H9 (cell line): ENCODE results near the gene FRYL. TPM values are rescaled to one million over a fixed set of nuclear protein-coding genes. Genes with fewer than 3 reads are reported as not detected.

Experiments
- DNase-seq: peaks from one replicate; pipeline ENCODE4 v3.0.0-alpha.2; 2017
- H2AFZ ChIP-seq: one replicate; pipeline ENCODE4 v1.6.1; 2013; ENCODE audit warnings: mild to moderate bottlenecking, low read length, control low read depth, moderate library complexity
- H2AK5ac ChIP-seq: 2 replicates; pipeline ENCODE4 v1.6.1; 2013; ENCODE audit warnings: low read length, control low read depth, mixed read lengths; ENCODE audit not compliant: insufficient read length
- H2BK120ac ChIP-seq: one replicate; pipeline ENCODE4 v1.6.1; 2013; ENCODE audit warnings: low read depth, mild to moderate bottlenecking, low read length, control low read depth, inconsistent platforms; ENCODE audit not compliant: poor library complexity, severe bottlenecking
- H2BK12ac ChIP-seq: 2 replicates; pipeline ENCODE4 v1.6.1; 2013; ENCODE audit warnings: low read length, control low read depth, mixed read lengths, low read depth; ENCODE audit not compliant: insufficient read length
- H2BK15ac ChIP-seq: 2 replicates; pipeline ENCODE4 v1.6.1; 2013; ENCODE audit warnings: low read depth, low read length, control low read depth
- H2BK20ac ChIP-seq: one replicate; pipeline ENCODE4 v1.6.1; 2013; ENCODE audit warnings: low read depth, mild to moderate bottlenecking, low read length, control low read depth, inconsistent platforms; ENCODE audit not compliant: poor library complexity, severe bottlenecking
- H2BK5ac ChIP-seq: 2 replicates; pipeline ENCODE4 v1.6.1; 2013; ENCODE audit warnings: low read length, control low read depth, mixed read lengths; ENCODE audit not compliant: insufficient read length
- H3K14ac ChIP-seq: 2 replicates; pipeline ENCODE4 v1.6.1; 2013; ENCODE audit warnings: low read length, control low read depth; ENCODE audit not compliant: insufficient read depth
- H3K18ac ChIP-seq: 2 replicates; pipeline ENCODE4 v1.6.1; 2013; ENCODE audit warnings: low read depth, mild to moderate bottlenecking, mixed read lengths, low read length, control low read depth; ENCODE audit not compliant: insufficient read length
- H3K23ac ChIP-seq: 2 replicates; pipeline ENCODE4 v1.6.1; 2013; ENCODE audit warnings: low read length, control low read depth, mixed read lengths, low read depth; ENCODE audit not compliant: insufficient read length
- H3K23me2 ChIP-seq: 2 replicates; pipeline ENCODE4 v1.6.1; 2013; ENCODE audit warnings: low read depth, mild to moderate bottlenecking, mixed read lengths, low read length, control low read depth; ENCODE audit not compliant: insufficient read length, poor library complexity, severe bottlenecking
- H3K27ac ChIP-seq: 2 replicates; pipeline ENCODE4 v1.5.1; 2013; ENCODE audit warnings: low read length, control low read depth, mixed read lengths, low read depth; ENCODE audit not compliant: insufficient read length
- H3K27me3 ChIP-seq: 2 replicates; pipeline ENCODE4 v1.6.1; 2013; ENCODE audit warnings: low read length, control low read depth, inconsistent platforms; ENCODE audit not compliant: insufficient read depth
- H3K4ac ChIP-seq: 2 replicates; pipeline ENCODE4 v1.6.1; 2013; ENCODE audit warnings: low read depth, mild to moderate bottlenecking, control low read depth, inconsistent platforms, low read length, moderate library complexity
- H3K4me1 ChIP-seq: 2 replicates; pipeline ENCODE4 v1.6.1; 2013; ENCODE audit warnings: low read length, control low read depth, inconsistent platforms; ENCODE audit not compliant: insufficient read depth
- H3K4me2 ChIP-seq: 2 replicates; pipeline ENCODE4 v1.6.1; 2013; ENCODE audit warnings: low read length, control low read depth, mixed read lengths; ENCODE audit not compliant: insufficient read length, insufficient read depth
- H3K56ac ChIP-seq: 2 replicates; pipeline ENCODE4 v1.6.1; 2013; ENCODE audit warnings: low read depth, mild to moderate bottlenecking, mixed read lengths, low read length, control low read depth; ENCODE audit not compliant: insufficient read length
- H3K79me1 ChIP-seq: 2 replicates; pipeline ENCODE4 v1.6.1; 2013; ENCODE audit warnings: low read depth, mild to moderate bottlenecking, moderate library complexity, low read length, control low read depth, inconsistent platforms; ENCODE audit not compliant: insufficient read depth, poor library complexity, severe bottlenecking
- H3K79me2 ChIP-seq: 2 replicates; pipeline ENCODE4 v1.6.1; 2013; ENCODE audit warnings: low read length, control low read depth, inconsistent platforms; ENCODE audit not compliant: insufficient read depth
- H3K9ac ChIP-seq: 2 replicates; pipeline ENCODE4 v1.6.1; 2013; ENCODE audit warnings: low read length, control low read depth, mixed read lengths; ENCODE audit not compliant: insufficient read length; ENCODE audit errors: extremely low read depth
- H3K9me3 ChIP-seq: one replicate; pipeline ENCODE4 v1.6.1; 2013; ENCODE audit warnings: low read depth, low read length, inconsistent platforms; ENCODE audit not compliant: control insufficient read depth
- H3T11ph ChIP-seq: one replicate; pipeline ENCODE4 v1.6.1; 2013; ENCODE audit warnings: mild to moderate bottlenecking, low read length, control low read depth, inconsistent platforms
- H4K20me1 ChIP-seq: one replicate; pipeline ENCODE4 v1.6.1; 2013; ENCODE audit not compliant: control insufficient read depth, insufficient read length, insufficient read depth
- H4K5ac ChIP-seq: 2 replicates; pipeline ENCODE4 v1.6.1; 2013; ENCODE audit warnings: low read depth, mild to moderate bottlenecking, mixed read lengths, low read length, control low read depth; ENCODE audit not compliant: insufficient read length
- H4K8ac ChIP-seq: replicated peaks from 2 replicates; pipeline ENCODE4 v1.6.1; 2013; ENCODE audit warnings: low read length, control low read depth, mixed read lengths, low read depth; ENCODE audit not compliant: insufficient read length
- H4K91ac ChIP-seq: 2 replicates; pipeline ENCODE4 v1.6.1; 2013; ENCODE audit warnings: low read depth, mild to moderate bottlenecking, moderate library complexity, mixed read lengths, low read length, control low read depth; ENCODE audit not compliant: insufficient read length
- H3K27ac Mint-ChIP-seq, 3 experiments: 2 replicates in 2 of 3; 3 replicates in 1 of 3; pipeline ENCODE4 v1.8.0; 2020 to 2021; ENCODE audit warnings: mixed read lengths in 3 of 3, mild to moderate bottlenecking in 1 of 3, moderate library complexity in 1 of 3
- H3K27me3 Mint-ChIP-seq: 2 replicates; pipeline ENCODE4 v1.8.0; 2021; ENCODE audit warnings: low read depth, mild to moderate bottlenecking, moderate library complexity, mixed read lengths
- H3K36me3 Mint-ChIP-seq, 3 experiments: 2 replicates in 2 of 3; 3 replicates in 1 of 3; pipeline ENCODE4 v1.8.0; 2020 to 2021; ENCODE audit warnings: low read depth in 3 of 3, mixed read lengths in 3 of 3; ENCODE audit not compliant: insufficient read depth in 1 of 3
- H3K4me1 Mint-ChIP-seq, 2 experiments: 2 replicates each; pipeline ENCODE4 v1.8.0; 2020; ENCODE audit warnings: mixed read lengths in 2 of 2
- H3K4me3 Mint-ChIP-seq, 2 experiments: 2 replicates in 1 of 2; 3 replicates in 1 of 2; pipeline ENCODE4 v1.8.0; 2020 to 2021; ENCODE audit warnings: mild to moderate bottlenecking in 2 of 2, mixed read lengths in 2 of 2, moderate library complexity in 1 of 2
- H3K9me3 Mint-ChIP-seq, 2 experiments: 2 replicates in 1 of 2; 3 replicates in 1 of 2; pipeline ENCODE4 v1.8.0; 2020; ENCODE audit warnings: mild to moderate bottlenecking in 2 of 2, mixed read lengths in 2 of 2, moderate library complexity in 1 of 2
- WGBS: extraction: QIAGEN DNeasy Blood & Tissue Kit; methylation state at CpG from one replicate; pipeline ENCODE4 v1.1.7; 2013; ENCODE audit warnings: missing lambda C conversion rate, low lambda C conversion rate, mixed read lengths; ENCODE audit not compliant: insufficient read length; ENCODE audit errors: extremely low coverage; 5-methylcytosine and 5-hydroxymethylcytosine counted together
- total RNA-seq: library from RNA; stranded (reverse); gene quantifications from 2 replicates; pipeline ENCODE4 v1.2.1, GENCODE V29; 2021
- TF ChIP-seq, protein P1 (sequence below): fragments of 200-600 bp; sonication (generic); conservative IDR thresholded peaks from 3 replicates; pipeline ENCODE4 v1.8.0; 2021; ENCODE audit warnings: antibody characterized with exemption, mild to moderate bottlenecking

The FRYL gene
- total RNA-seq, 1 experiment from 2014 or later: 31.5 TPM

DNA sequence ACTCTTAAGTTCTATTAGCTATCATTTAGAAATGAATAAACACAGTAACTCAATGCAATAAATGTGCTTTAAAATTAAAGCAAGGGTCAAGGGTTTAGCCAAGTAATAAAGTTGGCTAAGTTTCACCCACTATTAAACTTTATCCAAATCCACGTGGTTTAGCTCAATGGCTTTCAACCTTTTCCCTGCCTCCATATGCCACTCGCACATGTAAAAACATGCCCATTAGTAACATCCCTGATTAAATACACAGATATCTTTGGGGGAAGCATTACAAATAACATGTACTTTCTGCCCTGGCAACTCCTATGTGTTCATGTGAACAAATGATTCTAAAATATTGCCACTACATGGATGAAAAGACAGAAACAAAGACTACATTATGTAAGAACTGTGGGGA is 159.2 kb downstream of the FRYL start:
- H2BK120ac ChIP-seq: no peak overlapping the region
- Mint-ChIP-seq H3K36me3 (peaks cover 4 to 14% (median 4%) of the 10 kb centered on the region in 3 experiments; a peak in 6 of 7 replicates), H3K9me3 (no peaks in the 10 kb centered on the region), H3K27ac (peak overlapping the region in 1 of 3 experiments; percentile 31; a peak in 2 of 7 replicates), H3K27me3 (no peaks in the 10 kb centered on the region), H3K4me3 (no peak overlapping the region), H3K4me1 (peaks cover 4 to 8% of the 10 kb centered on the region in 2 experiments)
- no peak overlapping the region for H3K9ac ChIP-seq
- H3K18ac ChIP-seq: no peak overlapping the region
- no peak overlapping the region for H3T11ph ChIP-seq
- H3K4ac ChIP-seq: no peak overlapping the region
- no peaks in the 10 kb centered on the region; the same call in 1 of the 2 replicates for H3K4me1 ChIP-seq
- no peaks in the 10 kb centered on the region for H3K27me3 ChIP-seq
- no peaks in the 10 kb centered on the region for H3K9me3 ChIP-seq
- no peak overlapping the region for H3K23ac ChIP-seq
- no peak overlapping the region for H3K56ac ChIP-seq
- H2BK12ac ChIP-seq: no peak overlapping the region
- H3K79me2 ChIP-seq: no peaks in the 10 kb centered on the region
- no peak overlapping the region for H3K14ac ChIP-seq
- no peak for DNase-seq
- H3K79me1 ChIP-seq: no peaks in the 10 kb centered on the region
- H4K91ac ChIP-seq: no peak overlapping the region
- no peak overlapping the region for H4K5ac ChIP-seq
- H3K4me2 ChIP-seq: no peak overlapping the region
- H2BK15ac ChIP-seq: no peak overlapping the region
- no CpG with 5 or more reads among the region's 2 CpGs for WGBS
- no peak overlapping the region for H2BK20ac ChIP-seq
- TF ChIP-seq, protein P1, sequence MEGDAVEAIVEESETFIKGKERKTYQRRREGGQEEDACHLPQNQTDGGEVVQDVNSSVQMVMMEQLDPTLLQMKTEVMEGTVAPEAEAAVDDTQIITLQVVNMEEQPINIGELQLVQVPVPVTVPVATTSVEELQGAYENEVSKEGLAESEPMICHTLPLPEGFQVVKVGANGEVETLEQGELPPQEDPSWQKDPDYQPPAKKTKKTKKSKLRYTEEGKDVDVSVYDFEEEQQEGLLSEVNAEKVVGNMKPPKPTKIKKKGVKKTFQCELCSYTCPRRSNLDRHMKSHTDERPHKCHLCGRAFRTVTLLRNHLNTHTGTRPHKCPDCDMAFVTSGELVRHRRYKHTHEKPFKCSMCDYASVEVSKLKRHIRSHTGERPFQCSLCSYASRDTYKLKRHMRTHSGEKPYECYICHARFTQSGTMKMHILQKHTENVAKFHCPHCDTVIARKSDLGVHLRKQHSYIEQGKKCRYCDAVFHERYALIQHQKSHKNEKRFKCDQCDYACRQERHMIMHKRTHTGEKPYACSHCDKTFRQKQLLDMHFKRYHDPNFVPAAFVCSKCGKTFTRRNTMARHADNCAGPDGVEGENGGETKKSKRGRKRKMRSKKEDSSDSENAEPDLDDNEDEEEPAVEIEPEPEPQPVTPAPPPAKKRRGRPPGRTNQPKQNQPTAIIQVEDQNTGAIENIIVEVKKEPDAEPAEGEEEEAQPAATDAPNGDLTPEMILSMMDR: no peak
- H3K23me2 ChIP-seq: no peaks in the 10 kb centered on the region
- H2AFZ ChIP-seq: no peak overlapping the region
- no peak overlapping the region for H2AK5ac ChIP-seq
- H4K8ac ChIP-seq: no peak overlapping the region
- H3K27ac ChIP-seq: no peak overlapping the region
- H2BK5ac ChIP-seq: no peak overlapping the region
- no peaks in the 10 kb centered on the region for H4K20me1 ChIP-seq
